SK-N-MC (cell line): ENCODE data around the gene SEC24A.
"Not testable (repeated sequence)": the region's sequence is repeated elsewhere in the genome, so short reads cannot be mapped to it uniquely, and the experiment has no call there.

ENCODE experiments used
- DNase-seq: peaks from one replicate; pipeline ENCODE4 v3.0.0-alpha.2; 2011; ENCODE audit warnings: low read depth, low spot score
- H3K27ac ChIP-seq: fragments of 200-600 bp; sonication (generic); 2 replicates; pipeline ENCODE4 v1.5.1; 2016; ENCODE audit warnings: mixed run types
- H3K36me3 ChIP-seq: fragments of 200-600 bp; sonication (generic); 2 replicates; pipeline ENCODE4 v1.6.1; 2017; ENCODE audit warnings: antibody characterized with exemption, low read length, mixed read lengths; ENCODE audit not compliant: insufficient read depth
- H3K4me3 ChIP-seq: fragments of 200-600 bp; sonication (generic); 2 replicates; pipeline ENCODE4 v1.5.1; 2016
- H3K9ac ChIP-seq: fragments of 200-600 bp; sonication (generic); 2 replicates; pipeline ENCODE4 v1.8.0; 2017; ENCODE audit warnings: mixed run types, mixed read lengths; ENCODE audit not compliant: insufficient read length
- H3K9me3 ChIP-seq: fragments of 200-600 bp; sonication (generic); 2 replicates; pipeline ENCODE4 v1.6.1; 2017; ENCODE audit warnings: low read depth, mild to moderate bottlenecking, antibody characterized with exemption, low read length, moderate library complexity, mixed read lengths
- EZH2 ChIP-seq: fragments of 200-600 bp; sonication (generic); IDR thresholded peaks from one replicate; pipeline ENCODE4 v1.6.1; 2017; ENCODE audit warnings: antibody characterized with exemption
- FOXP2 ChIP-seq: optimal IDR thresholded peaks from 2 replicates; pipeline ENCODE3; 2011; ENCODE audit warnings: mild to moderate bottlenecking, moderate library complexity; ENCODE audit not compliant: insufficient read depth; ENCODE audit errors: extremely low read length, control extremely low read depth
- POLR2AphosphoS5 ChIP-seq: IDR thresholded peaks from 2 replicates; pipeline ENCODE4 v1.6.1; 2012; ENCODE audit warnings: mild to moderate bottlenecking, low read depth, low read length, borderline replicate concordance

SEC24A gene

DNA sequence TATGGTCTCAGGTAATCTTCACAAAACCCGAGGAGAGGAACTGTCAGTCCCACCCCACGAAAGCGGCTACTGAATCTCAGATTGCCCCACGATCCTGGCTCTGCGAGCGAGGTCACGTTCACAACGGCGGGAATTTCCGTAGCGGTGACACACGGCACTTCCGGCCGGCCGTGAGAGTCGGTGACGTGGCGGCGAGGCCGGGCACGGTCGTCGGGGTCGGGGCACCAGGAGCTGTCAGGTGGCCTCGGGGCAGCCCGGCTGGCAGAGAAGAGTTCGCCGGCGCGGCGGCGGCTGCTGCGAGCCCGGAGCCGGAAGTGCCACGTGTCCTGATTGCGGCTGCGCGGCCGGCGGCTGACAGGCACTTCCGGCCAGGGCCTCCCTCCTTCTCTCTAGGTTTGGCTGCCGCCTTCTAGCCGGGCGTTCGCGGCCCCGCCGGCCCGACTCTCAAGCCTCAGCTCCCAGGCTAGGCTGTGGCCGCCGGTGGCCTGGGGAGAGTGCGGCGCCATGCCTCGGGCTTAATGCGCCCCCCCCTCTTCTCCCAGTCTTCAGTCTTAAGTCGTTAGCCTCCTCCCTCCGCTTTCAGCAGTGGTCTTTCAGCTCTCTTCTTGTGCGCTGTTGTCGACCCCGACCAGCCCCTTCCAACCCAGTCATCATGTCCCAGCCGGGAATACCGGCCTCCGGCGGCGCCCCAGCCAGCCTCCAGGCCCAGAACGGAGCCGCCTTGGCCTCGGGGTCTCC is at the start of gene SEC24A:
TSS of gene SEC24A (plus strand) at position 361 of the 738 bp plus-strand sequence. CDS start at position 653, 292 bp downstream.
- DNase-seq = no peak
- H3K36me3 ChIP-seq = no peaks in the 10 kb centered on the region
- H3K4me3 ChIP-seq = peak within 1 kb of the TSS; percentile 100
- peak within 1 kb of the TSS; percentile 89 for H3K9ac ChIP-seq
- no peak for TF ChIP-seq FOXP2
- peak; percentile 92 for TF ChIP-seq POLR2AphosphoS5
- TF ChIP-seq EZH2 = no peak
- peak within 1 kb of the TSS; percentile 94 for H3K27ac ChIP-seq
- H3K9me3 ChIP-seq = no peaks in the 10 kb centered on the region

DNA sequence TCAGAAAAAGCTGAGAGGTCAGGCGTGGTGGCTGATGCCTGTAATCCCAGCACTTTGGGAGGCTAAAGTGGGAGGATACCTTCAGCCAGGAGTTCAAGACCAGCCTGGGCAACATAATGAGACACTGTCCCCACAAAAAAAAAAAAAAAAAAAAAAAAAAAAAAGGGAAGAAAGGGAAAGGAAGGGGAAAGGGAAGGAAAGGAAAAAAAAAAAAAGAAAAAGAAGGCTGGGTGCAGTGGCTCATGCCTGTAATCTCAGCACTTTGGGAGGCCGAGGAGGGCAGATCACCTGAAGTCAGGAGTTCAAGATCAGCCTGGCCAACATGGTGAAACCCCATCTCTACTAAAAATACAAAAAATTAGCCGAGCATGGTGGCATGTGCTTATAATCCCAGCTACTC is 48.8 kb upstream of the SEC24A start:
- H3K9ac ChIP-seq, H3K27ac ChIP-seq, H3K4me3 ChIP-seq, H3K9me3 ChIP-seq, DNase-seq, H3K36me3 ChIP-seq: not testable (repeated sequence)

DNA sequence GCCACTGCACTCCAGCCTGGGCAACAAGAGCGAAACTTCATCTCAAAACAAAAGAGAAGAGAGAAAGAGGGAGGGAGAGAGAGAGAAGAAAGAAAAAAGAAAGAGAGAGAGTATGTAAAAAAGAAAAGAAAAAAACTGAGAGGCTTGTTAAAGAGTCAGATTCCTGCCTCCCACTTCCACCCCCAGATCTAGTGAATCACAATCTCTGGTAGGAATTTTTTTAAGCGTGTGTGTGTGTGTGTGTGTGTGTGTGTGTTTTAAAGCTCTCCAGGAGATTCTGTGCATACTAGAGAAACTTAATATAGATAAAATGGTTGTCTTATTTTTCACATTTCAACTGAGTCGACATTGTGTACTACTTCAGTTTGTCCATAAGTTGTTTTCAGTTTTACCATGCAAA is 48.0 kb upstream of the SEC24A start:
- TF ChIP-seq EZH2 (no peak), POLR2AphosphoS5 (no peak), FOXP2 (no peak)
- H3K27ac ChIP-seq = no peak overlapping the region
- DNase-seq = no peak
- no peak overlapping the region for H3K4me3 ChIP-seq
- peaks cover 17% of the 10 kb centered on the region for H3K36me3 ChIP-seq
- H3K9me3 ChIP-seq = no peaks in the 10 kb centered on the region
- no peak overlapping the region for H3K9ac ChIP-seq

DNA sequence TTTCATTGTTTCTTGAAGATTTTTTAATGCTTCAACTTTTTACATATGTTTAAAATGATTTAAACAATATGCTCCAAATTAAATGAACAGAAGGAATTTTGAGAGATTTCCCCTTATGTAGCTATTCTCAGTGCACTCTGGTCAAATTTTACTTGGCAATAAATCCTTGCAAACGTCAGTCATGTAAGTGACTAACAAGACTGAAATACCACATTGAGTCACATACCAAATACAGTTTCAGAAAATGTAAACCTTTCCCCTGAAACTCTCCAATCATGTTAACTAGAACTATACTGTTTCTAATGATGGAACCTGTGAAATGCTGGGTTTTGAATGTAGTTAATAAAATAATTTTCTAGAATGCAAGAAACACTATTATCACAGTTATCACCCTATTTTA is 45.5 kb upstream of the SEC24A start:
- Histone ChIP-seq H3K9ac (no peak overlapping the region), H3K4me3 (no peak overlapping the region), H3K9me3 (no peaks in the 10 kb centered on the region), H3K36me3 (peaks cover 39% of the 10 kb centered on the region), H3K27ac (no peak overlapping the region)
- no peak for DNase-seq
- TF ChIP-seq POLR2AphosphoS5 = no peak

GRCh38 chr5:134604908-134605307 is 43.7 kb upstream of the SEC24A start:
- no peaks in the 10 kb centered on the region for H3K9me3 ChIP-seq
- H3K4me3 ChIP-seq = no peak overlapping the region
- H3K36me3 ChIP-seq = peaks cover 55% of the 10 kb centered on the region
- no peak for TF ChIP-seq POLR2AphosphoS5
- TF ChIP-seq FOXP2 = no peak
- no peak for TF ChIP-seq EZH2
- H3K27ac ChIP-seq = no peak overlapping the region
- DNase-seq = no peak
- no peak overlapping the region for H3K9ac ChIP-seq

DNA sequence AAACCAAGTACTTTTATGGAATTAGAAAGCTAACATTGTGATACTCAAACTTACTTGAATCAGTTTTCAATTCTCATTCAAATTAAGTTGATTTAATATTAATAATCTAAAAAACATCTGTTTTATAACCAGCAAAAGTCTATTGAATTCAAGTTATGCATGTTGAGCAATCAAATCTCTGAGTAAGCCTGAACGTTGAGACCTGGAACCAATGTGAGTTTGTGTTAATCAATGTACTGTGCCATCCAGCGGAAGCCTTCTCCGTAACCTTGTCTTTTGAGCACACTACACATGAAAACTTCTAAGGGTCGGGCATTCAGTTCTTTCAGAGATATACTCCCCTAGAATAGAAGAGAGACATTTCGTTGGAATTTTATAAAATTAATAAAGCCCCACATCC is 41.9 kb upstream of the SEC24A start:
- peaks cover 66% of the 10 kb centered on the region for H3K36me3 ChIP-seq
- H3K27ac ChIP-seq = no peak overlapping the region
- DNase-seq = no peak
- no peak overlapping the region for H3K9ac ChIP-seq
- H3K9me3 ChIP-seq = no peaks in the 10 kb centered on the region
- no peak overlapping the region for H3K4me3 ChIP-seq
- TF ChIP-seq FOXP2 (no peak), POLR2AphosphoS5 (no peak), EZH2 (no peak)

DNA sequence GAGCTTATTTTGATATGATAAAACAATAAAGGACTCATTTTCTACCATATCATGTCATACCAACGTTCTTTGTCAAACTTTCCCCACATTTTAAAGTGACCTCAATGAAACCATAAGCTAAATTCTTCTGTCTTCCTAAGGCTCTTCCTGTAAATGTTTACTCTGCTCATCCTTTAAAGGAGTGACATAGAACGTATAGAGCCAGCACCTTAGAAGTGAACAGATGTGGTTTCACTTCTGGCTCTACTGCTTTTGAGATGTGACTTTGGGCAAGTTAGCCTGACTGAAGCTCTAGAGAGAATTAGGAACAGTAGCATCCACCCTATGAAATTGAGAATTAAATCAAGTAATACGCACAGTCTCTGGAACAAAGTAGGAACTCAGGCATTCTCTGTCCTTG is 40.0 kb upstream of the SEC24A start:
- no peak for DNase-seq
- Histone ChIP-seq H3K36me3 (peaks cover 68% of the 10 kb centered on the region), H3K9ac (no peak overlapping the region), H3K4me3 (no peak overlapping the region), H3K27ac (no peak overlapping the region), H3K9me3 (no peaks in the 10 kb centered on the region)
- no peak for TF ChIP-seq EZH2
- TF ChIP-seq FOXP2 = no peak
- TF ChIP-seq POLR2AphosphoS5 = no peak

DNA sequence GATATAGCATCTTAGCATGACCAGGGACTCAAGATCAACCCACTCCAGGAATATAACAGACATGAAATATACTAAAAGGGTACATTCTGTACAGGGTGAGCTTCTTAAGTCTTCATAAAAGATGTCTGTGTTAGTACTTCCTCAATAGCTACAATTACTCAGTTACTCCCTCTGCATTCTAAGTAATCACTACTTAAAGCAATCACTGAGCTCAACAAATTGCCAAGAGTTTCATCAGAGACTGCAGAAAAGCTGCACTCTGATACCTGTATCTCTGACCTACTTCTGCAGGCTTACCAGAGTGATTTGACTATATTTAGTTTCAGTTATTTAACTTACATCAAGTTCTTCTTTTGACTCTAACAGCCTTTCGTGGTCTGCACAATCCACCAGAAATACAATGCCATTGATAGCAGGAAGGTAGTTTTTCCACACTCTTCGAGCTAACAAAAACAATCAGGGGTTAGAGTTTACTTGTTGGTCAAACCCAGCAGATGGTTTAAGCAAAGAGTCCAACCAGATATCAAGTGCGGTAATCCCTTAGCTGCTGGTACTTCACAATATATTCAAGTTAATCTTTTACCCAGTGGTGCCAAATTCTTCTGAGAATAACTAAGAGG is 39.2 kb upstream of the SEC24A start:
- TF ChIP-seq FOXP2 = no peak
- no peak for TF ChIP-seq EZH2
- peaks cover 66% of the 10 kb centered on the region for H3K36me3 ChIP-seq
- H3K9ac ChIP-seq = no peak overlapping the region
- no peak overlapping the region for H3K27ac ChIP-seq
- no peaks in the 10 kb centered on the region for H3K9me3 ChIP-seq
- no peak for DNase-seq
- no peak overlapping the region for H3K4me3 ChIP-seq

GRCh38 chr5:134610725-134611124 is 37.9 kb upstream of the SEC24A start:
- no peak for TF ChIP-seq EZH2
- TF ChIP-seq FOXP2 = no peak
- no peak for TF ChIP-seq POLR2AphosphoS5
- no peak overlapping the region for H3K4me3 ChIP-seq
- no peak for DNase-seq
- H3K9me3 ChIP-seq = no peaks in the 10 kb centered on the region
- no peak overlapping the region for H3K9ac ChIP-seq
- no peak overlapping the region for H3K27ac ChIP-seq
- H3K36me3 ChIP-seq = peaks cover 53% of the 10 kb centered on the region
